ENCODE results near the gene PATL2. TPM values are rescaled to one million over a fixed set of nuclear protein-coding genes. Genes with fewer than 3 reads are reported as not detected.

PATL2 gene
- total RNA-seq (ENCODE audit: low replicate concordance): 0.08 and 0.82 TPM in 2 replicates

DNA sequence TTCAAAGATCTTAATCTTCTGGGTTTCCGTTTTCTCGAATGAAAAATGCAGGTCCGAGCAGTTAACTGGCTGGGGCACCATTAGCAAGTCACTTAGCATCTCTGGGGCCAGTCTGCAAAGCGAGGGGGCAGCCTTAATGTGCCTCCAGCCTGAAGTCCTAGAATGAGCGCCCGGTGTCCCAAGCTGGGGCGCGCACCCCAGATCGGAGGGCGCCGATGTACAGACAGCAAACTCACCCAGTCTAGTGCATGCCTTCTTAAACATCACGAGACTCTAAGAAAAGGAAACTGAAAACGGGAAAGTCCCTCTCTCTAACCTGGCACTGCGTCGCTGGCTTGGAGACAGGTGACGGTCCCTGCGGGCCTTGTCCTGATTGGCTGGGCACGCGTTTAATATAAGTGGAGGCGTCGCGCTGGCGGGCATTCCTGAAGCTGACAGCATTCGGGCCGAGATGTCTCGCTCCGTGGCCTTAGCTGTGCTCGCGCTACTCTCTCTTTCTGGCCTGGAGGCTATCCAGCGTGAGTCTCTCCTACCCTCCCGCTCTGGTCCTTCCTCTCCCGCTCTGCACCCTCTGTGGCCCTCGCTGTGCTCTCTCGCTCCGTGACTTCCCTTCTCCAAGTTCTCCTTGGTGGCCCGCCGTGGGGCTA, at the start of gene PATL2, which contains the start of gene B2M:
Gene PATL2, minus strand, starts transcription at position 228 of the 647 bp plus-strand sequence. CDS start 34,833 bp downstream, outside the sequence.
Gene B2M, plus strand, starts transcription at position 422 of the 647 bp plus-strand sequence. Its CDS starts 30 bp downstream, at position 452.

DNA sequence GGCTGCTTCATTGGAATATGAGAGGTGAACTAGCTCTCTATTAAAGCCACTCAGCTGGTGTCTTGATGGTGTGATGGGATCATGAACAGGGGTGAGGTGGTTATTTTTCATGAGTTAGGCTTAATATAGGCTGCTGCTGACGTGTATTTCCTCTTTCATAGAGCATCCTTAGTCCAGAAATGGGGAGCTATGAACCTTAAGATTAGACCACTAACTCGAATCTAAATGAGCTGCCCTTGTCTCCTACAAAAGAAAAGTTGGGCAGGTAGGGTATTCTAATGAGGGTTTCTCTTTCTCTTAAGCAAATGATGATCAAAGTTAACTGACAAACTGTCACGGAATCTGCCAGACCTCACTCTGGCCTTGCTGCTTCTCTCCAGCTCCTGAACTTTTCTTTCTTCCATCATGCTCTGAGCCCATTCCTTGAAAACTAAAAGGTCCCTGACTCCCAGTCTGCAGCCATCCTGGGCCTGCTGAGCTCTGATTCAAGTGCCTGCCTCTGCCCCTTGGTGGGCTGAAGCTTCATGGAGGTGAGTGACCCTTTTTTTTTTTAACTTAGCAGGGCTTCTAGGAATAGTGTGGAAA, 25.1 kb upstream of the PATL2 start, which contains the start of gene TRIM69:
Gene TRIM69, plus strand, starts transcription at position 348 of the 585 bp plus-strand sequence. Its CDS starts 177 bp downstream, at position 525.

DNA sequence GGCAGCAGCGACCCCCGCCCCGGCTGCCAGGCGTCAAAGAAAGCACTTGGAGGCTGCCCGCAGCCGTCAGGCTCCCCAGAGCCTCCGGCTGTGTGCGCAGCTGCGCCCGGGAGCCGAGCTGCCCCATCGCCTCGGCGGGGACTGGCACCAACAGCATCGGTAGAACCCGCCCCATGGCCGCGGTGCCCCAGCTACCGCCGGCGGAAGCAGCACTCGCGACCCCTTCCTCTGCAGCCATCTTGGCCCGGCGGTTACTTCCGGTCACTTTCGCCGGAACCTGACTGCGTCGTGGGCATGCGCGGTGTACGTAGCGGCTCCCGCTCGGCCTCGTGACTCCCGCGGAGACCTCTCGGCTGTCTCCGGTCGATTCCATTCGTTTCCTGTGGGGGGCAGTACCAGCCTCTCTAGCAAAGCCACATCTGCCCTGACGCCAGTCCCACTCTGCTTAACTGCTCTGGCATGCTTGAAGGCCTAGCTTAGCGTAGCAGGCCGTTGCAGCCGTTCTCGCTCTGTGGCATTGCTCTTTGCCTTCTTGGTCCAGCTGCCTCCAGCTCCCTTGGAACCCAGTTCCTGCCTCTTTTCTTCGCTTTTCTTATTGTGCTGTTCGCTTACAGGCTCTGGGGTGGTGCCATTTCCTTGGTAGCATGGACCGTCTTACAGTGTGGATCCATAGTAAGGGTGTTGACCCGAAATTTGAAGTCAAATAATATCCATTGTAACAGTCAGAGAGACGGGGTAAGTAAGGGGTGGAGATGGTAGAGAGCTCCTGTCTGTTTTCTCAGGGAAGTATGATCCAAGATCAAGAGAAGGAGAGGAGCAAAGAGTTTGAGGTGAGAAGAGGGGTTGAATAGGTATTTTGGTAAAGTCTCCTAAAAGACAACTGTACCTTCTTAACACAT, 47.5 kb downstream of the PATL2 start, which contains the start of gene SPG11:
Gene SPG11, minus strand, starts transcription at position 253 of the 899 bp plus-strand sequence. Its CDS starts 15 bp downstream, at position 238.

Other genes starting within 250 kb of the PATL2 start
- 11.2 and 31.8 TPM in 2 replicates for gene EIF3J, start 174.2 kb downstream of the PATL2 start, total RNA-seq (ENCODE audit: low replicate concordance)
- 42.8 and 81.3 TPM in 2 replicates for gene SPG11, start 47.7 kb downstream of the PATL2 start, total RNA-seq (ENCODE audit: low replicate concordance)
- gene B2M, start 194 bp upstream of the PATL2 start, total RNA-seq (ENCODE audit: low replicate concordance): 1,763 and 2,678 TPM in 2 replicates
- 7.3 and 18.1 TPM in 2 replicates for gene TRIM69, start 25.2 kb upstream of the PATL2 start, total RNA-seq (ENCODE audit: low replicate concordance)
- not detected in 2 replicates for gene TERB2, start 245.4 kb upstream of the PATL2 start, total RNA-seq (ENCODE audit: low replicate concordance)

Data from smooth muscle cell of the coronary artery (primary cell).